Mesenchymal stem cell (in vitro differentiated cells and primary cell): ENCODE measurements around the gene PDXDC1.
"Not testable (repeated sequence)": the region's sequence is repeated elsewhere in the genome, so short reads cannot be mapped to it uniquely, and the experiment has no call there.

ENCODE experiments used
- DNase-seq: peaks from one replicate; pipeline ENCODE4 v3.0.0-alpha.2; 2013
- H2AFZ ChIP-seq: one replicate; pipeline ENCODE4 v1.6.1; 2013; ENCODE audit warnings: low read depth, mild to moderate bottlenecking, control low read depth, inconsistent platforms, low read length, moderate library complexity
- H2AK5ac ChIP-seq: 2 replicates; pipeline ENCODE4 v1.6.1; 2013; ENCODE audit warnings: low read length, moderate library complexity, mild to moderate bottlenecking, inconsistent platforms; ENCODE audit not compliant: severe bottlenecking
- H2BK120ac ChIP-seq: one replicate; pipeline ENCODE4 v1.6.1; 2013; ENCODE audit warnings: low read depth, mild to moderate bottlenecking, inconsistent platforms, low read length, moderate library complexity
- H2BK12ac ChIP-seq, 2 experiments: one replicate each; pipeline ENCODE4 v1.6.1; 2013; ENCODE audit warnings: inconsistent platforms in 2 of 2, low read length in 2 of 2, mild to moderate bottlenecking in 2 of 2, moderate library complexity in 2 of 2, control low read depth in 1 of 2
- H2BK15ac ChIP-seq: one replicate; pipeline ENCODE4 v1.6.1; 2013; ENCODE audit warnings: mild to moderate bottlenecking, low read depth, inconsistent platforms; ENCODE audit not compliant: poor library complexity, severe bottlenecking
- H2BK5ac ChIP-seq: 2 replicates; pipeline ENCODE4 v1.6.1; 2013; ENCODE audit warnings: low read depth, mild to moderate bottlenecking, low read length, control low read depth, inconsistent platforms; ENCODE audit not compliant: poor library complexity, severe bottlenecking
- H3K14ac ChIP-seq, 2 experiments: one replicate each; pipeline ENCODE4 v1.6.1; 2013; ENCODE audit warnings: inconsistent platforms in 2 of 2, low read length in 2 of 2, control low read depth in 1 of 2, mild to moderate bottlenecking in 1 of 2, moderate library complexity in 1 of 2
- H3K18ac ChIP-seq, 2 experiments: one replicate each; pipeline ENCODE4 v1.6.1; 2013; ENCODE audit warnings: inconsistent platforms in 2 of 2, low read length in 2 of 2, control low read depth in 1 of 2, low read depth in 1 of 2, mild to moderate bottlenecking in 1 of 2
- H3K23ac ChIP-seq, 2 experiments: one replicate each; pipeline ENCODE4 v1.6.1; 2013; ENCODE audit warnings: inconsistent platforms in 2 of 2, low read length in 2 of 2, mild to moderate bottlenecking in 2 of 2, moderate library complexity in 2 of 2, control low read depth in 1 of 2
- H3K27ac ChIP-seq: 2 replicates; pipeline ENCODE4 v1.5.1; 2013; ENCODE audit warnings: mild to moderate bottlenecking, moderate library complexity, low read length, control low read depth, inconsistent platforms; ENCODE audit not compliant: poor library complexity, severe bottlenecking
- H3K27me3 ChIP-seq, 2 experiments: 2 replicates each; pipeline versions ENCODE4 v1.6.1 to v1.7.0; 2013; ENCODE audit warnings: low read length in 2 of 2, mild to moderate bottlenecking in 2 of 2, moderate library complexity in 2 of 2, control low read depth in 1 of 2, inconsistent platforms in 1 of 2; ENCODE audit not compliant: control insufficient read depth in 1 of 2, insufficient read depth in 1 of 2
- H3K36me3 ChIP-seq, 2 experiments: 2 replicates each; pipeline versions ENCODE4 v1.6.1 to v1.7.0; 2013; ENCODE audit warnings: low read length in 2 of 2, control low read depth in 1 of 2, inconsistent platforms in 1 of 2, low read depth in 1 of 2, mild to moderate bottlenecking in 1 of 2; ENCODE audit not compliant: insufficient read depth in 2 of 2, control insufficient read depth in 1 of 2
- H3K4ac ChIP-seq, 2 experiments: one replicate each; pipeline ENCODE4 v1.6.1; 2013; ENCODE audit warnings: inconsistent platforms in 2 of 2, low read length in 2 of 2, mild to moderate bottlenecking in 2 of 2, moderate library complexity in 2 of 2, control low read depth in 1 of 2, low read depth in 1 of 2
- H3K4me1 ChIP-seq: 2 replicates; pipeline ENCODE4 v1.6.1; 2013; ENCODE audit warnings: low read depth, low read length, control low read depth; ENCODE audit not compliant: control insufficient read depth, insufficient read depth
- H3K4me2 ChIP-seq: 2 replicates; pipeline ENCODE4 v1.6.1; 2013; ENCODE audit warnings: low read length, mild to moderate bottlenecking, inconsistent platforms; ENCODE audit not compliant: poor library complexity, severe bottlenecking
- H3K4me3 ChIP-seq, 2 experiments: 2 replicates each; pipeline versions ENCODE4 v1.5.1 to v1.7.0; 2013; ENCODE audit warnings: low read length in 2 of 2, mild to moderate bottlenecking in 2 of 2, control low read depth in 1 of 2, low read depth in 1 of 2; ENCODE audit not compliant: insufficient read depth in 1 of 2
- H3K79me1 ChIP-seq: replicated peaks from 2 replicates; pipeline ENCODE4 v1.6.1; 2013; ENCODE audit warnings: mild to moderate bottlenecking, control low read depth, low read length, inconsistent platforms; ENCODE audit not compliant: poor library complexity, severe bottlenecking
- H3K9ac ChIP-seq: 2 replicates; pipeline ENCODE4 v1.7.0; 2013; ENCODE audit warnings: mild to moderate bottlenecking, low read length, moderate library complexity
- H3K9me3 ChIP-seq: 2 replicates; pipeline ENCODE4 v1.7.0; 2013; ENCODE audit warnings: mild to moderate bottlenecking, low read length; ENCODE audit not compliant: control insufficient read depth
- H4K8ac ChIP-seq: one replicate; pipeline ENCODE4 v1.6.1; 2013; ENCODE audit warnings: inconsistent platforms, mild to moderate bottlenecking, low read length, moderate library complexity
- H4K91ac ChIP-seq: one replicate; pipeline ENCODE4 v1.6.1; 2013; ENCODE audit warnings: mild to moderate bottlenecking, low read length, inconsistent platforms
- WGBS: methylation state at CpG from one replicate; pipeline ENCODE4 v1.1.7; 2013; ENCODE audit warnings: mixed read lengths; 5-methylcytosine and 5-hydroxymethylcytosine counted together

Gene PDXDC1

DNA sequence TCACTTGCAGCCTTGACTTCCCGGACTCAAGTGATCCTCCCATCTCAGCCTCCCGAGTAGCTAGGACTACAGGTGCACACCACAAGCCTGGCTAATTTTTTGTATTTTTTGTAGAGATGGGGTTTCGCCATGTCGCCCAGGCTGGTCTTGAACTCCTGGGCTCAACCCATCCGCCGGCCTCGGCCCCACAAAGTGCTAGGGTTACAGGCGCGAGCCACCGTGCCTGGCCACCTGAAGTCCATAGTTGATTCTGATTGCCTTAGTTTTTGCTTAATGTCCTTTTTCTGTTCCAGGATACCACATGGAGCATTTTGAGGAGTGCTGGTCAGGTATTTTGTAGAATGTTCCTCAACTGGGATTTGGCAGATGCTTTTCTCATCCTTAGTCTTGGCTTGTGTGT, 185.7 kb downstream of the PDXDC1 start:
- H3K4me1 ChIP-seq, H3K9me3 ChIP-seq, H4K8ac ChIP-seq, H3K4ac ChIP-seq, H2BK15ac ChIP-seq, H2BK5ac ChIP-seq, H3K9ac ChIP-seq, H2BK12ac ChIP-seq, H3K27me3 ChIP-seq, H3K18ac ChIP-seq, H2BK120ac ChIP-seq, H3K4me2 ChIP-seq, DNase-seq, H3K27ac ChIP-seq, H3K23ac ChIP-seq, H3K4me3 ChIP-seq, H3K79me1 ChIP-seq, H3K14ac ChIP-seq, H2AK5ac ChIP-seq, H4K91ac ChIP-seq, H2AFZ ChIP-seq, H3K36me3 ChIP-seq: not testable (repeated sequence)
- WGBS, result 96% methylated on average over 6 of the region's 10 CpGs

DNA sequence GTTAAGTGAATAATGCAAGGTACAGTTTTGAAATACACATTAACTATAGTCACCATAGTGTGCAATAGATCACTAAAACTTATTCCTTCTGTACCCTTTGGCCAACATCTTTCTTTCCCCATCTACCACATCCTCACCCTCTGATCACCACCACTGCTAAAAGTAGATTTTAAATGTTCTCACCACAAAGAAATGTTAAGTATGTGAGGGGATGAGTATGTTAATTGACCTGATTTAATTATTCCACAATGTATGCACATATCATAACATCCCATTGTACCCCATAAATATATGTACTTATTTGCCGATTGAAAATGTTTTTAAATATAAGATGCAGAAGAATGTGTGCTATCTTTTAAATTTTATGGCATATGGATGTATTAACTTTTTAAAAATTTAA, 188.2 kb downstream of the PDXDC1 start:
- not testable (repeated sequence) for H2BK15ac ChIP-seq, H2BK5ac ChIP-seq, H3K79me1 ChIP-seq, H2AFZ ChIP-seq, H2BK12ac ChIP-seq, H4K91ac ChIP-seq, H3K23ac ChIP-seq, DNase-seq, H3K36me3 ChIP-seq, H3K14ac ChIP-seq, H3K9me3 ChIP-seq, H3K27ac ChIP-seq, H3K27me3 ChIP-seq, H2AK5ac ChIP-seq, H3K9ac ChIP-seq, H3K4me1 ChIP-seq, H3K18ac ChIP-seq, H3K4me2 ChIP-seq, H3K4ac ChIP-seq, H3K4me3 ChIP-seq, H4K8ac ChIP-seq, H2BK120ac ChIP-seq
- WGBS, result no CpG with 5 or more reads among the region's 1 CpG

DNA sequence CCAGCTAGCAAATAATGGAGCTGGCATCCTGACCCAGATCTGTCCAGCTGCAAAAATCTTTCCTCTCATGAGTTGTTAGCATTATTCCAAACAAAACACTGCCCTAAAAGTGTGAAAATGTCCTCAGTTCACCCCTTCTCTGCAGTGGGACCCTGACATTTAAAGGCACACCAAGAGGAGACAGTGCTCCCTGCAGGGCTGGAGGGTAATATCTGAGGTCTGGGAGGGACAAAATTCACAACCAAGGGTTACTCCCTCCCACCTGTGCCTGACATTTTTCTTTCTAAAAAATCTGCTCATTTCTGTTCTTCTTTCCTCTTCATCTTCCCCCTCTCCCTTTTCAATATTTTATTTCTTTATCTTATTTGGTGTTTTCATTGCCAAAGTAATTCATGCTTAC, 191.4 kb downstream of the PDXDC1 start:
- not testable (repeated sequence) for H2BK15ac ChIP-seq, H2BK120ac ChIP-seq, DNase-seq, H3K14ac ChIP-seq, H4K8ac ChIP-seq, H3K4ac ChIP-seq, H3K18ac ChIP-seq, H3K27ac ChIP-seq, H3K36me3 ChIP-seq, H3K27me3 ChIP-seq, H3K79me1 ChIP-seq, H2AK5ac ChIP-seq, H4K91ac ChIP-seq, H2AFZ ChIP-seq, H2BK12ac ChIP-seq, H3K4me2 ChIP-seq, H3K4me1 ChIP-seq, H2BK5ac ChIP-seq, H3K9ac ChIP-seq, H3K4me3 ChIP-seq, H3K23ac ChIP-seq, H3K9me3 ChIP-seq

- not testable (repeated sequence) for H3K14ac ChIP-seq, H4K8ac ChIP-seq, H2BK12ac ChIP-seq, H4K91ac ChIP-seq, H3K18ac ChIP-seq, H2AK5ac ChIP-seq, H3K23ac ChIP-seq, H3K79me1 ChIP-seq, H3K27me3 ChIP-seq, H3K4me2 ChIP-seq, H2BK120ac ChIP-seq, H3K9me3 ChIP-seq, H3K36me3 ChIP-seq, H2BK5ac ChIP-seq, H3K4me1 ChIP-seq, H2AFZ ChIP-seq, H3K27ac ChIP-seq, H3K4me3 ChIP-seq, H3K4ac ChIP-seq, DNase-seq, H2BK15ac ChIP-seq, H3K9ac ChIP-seq
- WGBS, result 79% methylated on average over 2 of the region's 3 CpGs
These were observed 193.5 kb downstream of the PDXDC1 start for GRCh38 chr16:15168303-15168702.
